Spleen (tissue), 7 donors: Measurements from ENCODE around the gene PRMT9.

ENCODE experiments used
- POLR2A ChIP-seq, 3 donors: fragments of 450-650 bp; IDR thresholded peaks; one replicate each; pipeline ENCODE4 v1.5.1; 2017; ENCODE audit warnings: antibody characterized with exemption in 3 of 3, mild to moderate bottlenecking in 1 of 3
- POLR2AphosphoS5 ChIP-seq, 3 donors: sonication (generic); formaldehyde crosslinking; IDR thresholded peaks; one replicate each; pipeline ENCODE4 v1.5.1; 2017; ENCODE audit warnings: antibody characterized with exemption in 3 of 3
- TF ChIP-seq, protein P1 (sequence below), 11 experiments: fragments of 200-600 bp in 7 of 11; fragments of 450-650 bp in 4 of 11; sonication (generic) in 4 of 11; IDR thresholded peaks in 8 of 11; conservative IDR thresholded peaks in 3 of 11; 1 replicate in 7 of 11; 2 replicates in 4 of 11; pipeline versions ENCODE4 v1.4.0 to v1.8.0; 2016 to 2021; ENCODE audit warnings: antibody characterized with exemption in 11 of 11, inconsistent platforms in 4 of 11, mild to moderate bottlenecking in 1 of 11
- donor health status: DM: no; HTN: no; CAD: no; lungs with moderate emphysema.
- donor health status: DM: no; HTN: no; CAD: no.
- donor health status: DM: no; HTN: no; CAD: no.

DNA sequence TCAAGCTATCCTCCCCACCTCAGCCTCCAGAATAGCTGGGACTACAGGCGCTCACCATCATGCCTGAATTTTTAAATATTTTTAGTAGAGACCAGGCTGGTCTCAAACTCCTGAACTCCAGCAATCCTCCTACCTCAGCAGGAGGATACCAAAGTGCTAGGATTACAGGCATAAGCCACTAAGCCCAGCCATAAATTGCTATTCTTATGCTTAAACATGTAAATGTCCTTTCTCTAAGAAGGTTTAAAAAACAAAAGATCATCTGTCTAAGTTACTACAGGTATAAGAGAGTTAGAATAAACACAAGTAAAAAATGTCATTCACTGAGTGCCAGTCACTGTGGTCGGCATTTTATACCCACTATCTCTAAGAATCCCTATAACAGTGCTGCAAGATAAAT is 28.3 kb downstream of the PRMT9 start:
- TF ChIP-seq, protein P1, sequence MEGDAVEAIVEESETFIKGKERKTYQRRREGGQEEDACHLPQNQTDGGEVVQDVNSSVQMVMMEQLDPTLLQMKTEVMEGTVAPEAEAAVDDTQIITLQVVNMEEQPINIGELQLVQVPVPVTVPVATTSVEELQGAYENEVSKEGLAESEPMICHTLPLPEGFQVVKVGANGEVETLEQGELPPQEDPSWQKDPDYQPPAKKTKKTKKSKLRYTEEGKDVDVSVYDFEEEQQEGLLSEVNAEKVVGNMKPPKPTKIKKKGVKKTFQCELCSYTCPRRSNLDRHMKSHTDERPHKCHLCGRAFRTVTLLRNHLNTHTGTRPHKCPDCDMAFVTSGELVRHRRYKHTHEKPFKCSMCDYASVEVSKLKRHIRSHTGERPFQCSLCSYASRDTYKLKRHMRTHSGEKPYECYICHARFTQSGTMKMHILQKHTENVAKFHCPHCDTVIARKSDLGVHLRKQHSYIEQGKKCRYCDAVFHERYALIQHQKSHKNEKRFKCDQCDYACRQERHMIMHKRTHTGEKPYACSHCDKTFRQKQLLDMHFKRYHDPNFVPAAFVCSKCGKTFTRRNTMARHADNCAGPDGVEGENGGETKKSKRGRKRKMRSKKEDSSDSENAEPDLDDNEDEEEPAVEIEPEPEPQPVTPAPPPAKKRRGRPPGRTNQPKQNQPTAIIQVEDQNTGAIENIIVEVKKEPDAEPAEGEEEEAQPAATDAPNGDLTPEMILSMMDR (IDR thresholded peaks at IDR 0.05 in 8 of 11, conservative IDR thresholded peaks at IDR 0.05 in 3 of 11): no peak
- TF ChIP-seq POLR2A (IDR thresholded peaks at IDR 0.05) (no peak), POLR2AphosphoS5 (IDR thresholded peaks at IDR 0.05) (no peak)
